Ovary (tissue), 3 donors: ENCODE measurements around the gene TENM4.

Experiments
- CTCF ChIP-seq, 3 donors: fragments of 450-650 bp in 2 of 3; fragments of 200-600 bp in 1 of 3; IDR thresholded peaks; one replicate each; pipeline versions ENCODE4 v1.5.1 to v1.8.0; 2016 to 2022; ENCODE audit warnings: antibody characterized with exemption in 3 of 3, mild to moderate bottlenecking in 1 of 3
- POLR2A ChIP-seq: fragments of 450-650 bp; IDR thresholded peaks from one replicate; pipeline ENCODE4 v1.6.1; 2017; ENCODE audit warnings: antibody characterized with exemption, mild to moderate bottlenecking, moderate library complexity
- donor health status: DM: no; HTN: no; CAD: no.

- TF ChIP-seq CTCF (IDR thresholded peaks at IDR 0.05) (no peak), POLR2A (no peak)
These were observed 468.2 kb downstream of the TENM4 start for GRCh38 chr11:78972590-78972989.
